HG03571 (cell line): ENCODE data around the gene COMMD8.
"Not testable (repeated sequence)": the region's sequence is repeated elsewhere in the genome, so short reads cannot be mapped to it uniquely, and the experiment has no call there.

Source experiments
- ATAC-seq: cut with Tn5 transposase; IDR thresholded peaks from one replicate; pipeline ENCODE4 v1.9.1; 2021; ENCODE audit not compliant: unreplicated experiment

The COMMD8 gene

DNA sequence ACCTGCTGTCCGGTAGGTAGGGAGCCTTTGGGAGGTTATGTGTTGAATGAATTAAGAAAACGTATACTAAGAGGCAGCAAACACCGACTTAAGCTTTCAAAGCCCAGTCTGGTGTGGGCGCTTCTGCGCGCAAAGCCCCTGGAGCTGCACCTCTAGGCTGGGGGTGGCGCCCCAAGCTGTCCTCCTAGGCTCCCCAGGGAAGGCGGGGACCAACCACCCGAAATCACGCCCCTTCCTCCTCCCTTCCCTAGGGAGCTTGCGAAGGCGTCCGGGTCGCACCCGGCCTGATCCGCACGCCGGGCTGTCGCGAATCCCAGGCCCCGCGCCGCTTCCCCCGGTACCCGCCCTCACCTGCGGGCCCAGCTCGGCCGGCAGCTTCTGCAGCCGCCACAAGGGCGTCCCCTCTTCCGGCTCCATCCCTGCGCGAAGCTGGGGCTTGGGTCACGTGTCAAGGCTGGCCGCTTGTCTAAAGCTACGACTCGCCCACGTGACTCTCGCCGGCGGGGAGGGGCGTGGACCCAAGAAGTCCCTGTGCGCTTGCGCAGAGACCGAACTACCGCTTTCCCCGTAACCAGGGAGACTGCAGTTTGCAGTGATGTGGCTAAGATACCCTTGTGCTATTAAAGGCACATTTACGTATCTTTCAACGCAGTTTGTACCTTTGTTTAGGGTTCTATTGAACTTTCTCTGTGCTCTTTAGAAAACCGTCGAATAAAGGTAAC is at the start of gene COMMD8:
Gene COMMD8, minus strand, starts transcription at position 468 of the 722 bp plus-strand sequence. Its CDS starts 51 bp downstream, at position 417.
- ATAC-seq: peak; percentile 89

DNA sequence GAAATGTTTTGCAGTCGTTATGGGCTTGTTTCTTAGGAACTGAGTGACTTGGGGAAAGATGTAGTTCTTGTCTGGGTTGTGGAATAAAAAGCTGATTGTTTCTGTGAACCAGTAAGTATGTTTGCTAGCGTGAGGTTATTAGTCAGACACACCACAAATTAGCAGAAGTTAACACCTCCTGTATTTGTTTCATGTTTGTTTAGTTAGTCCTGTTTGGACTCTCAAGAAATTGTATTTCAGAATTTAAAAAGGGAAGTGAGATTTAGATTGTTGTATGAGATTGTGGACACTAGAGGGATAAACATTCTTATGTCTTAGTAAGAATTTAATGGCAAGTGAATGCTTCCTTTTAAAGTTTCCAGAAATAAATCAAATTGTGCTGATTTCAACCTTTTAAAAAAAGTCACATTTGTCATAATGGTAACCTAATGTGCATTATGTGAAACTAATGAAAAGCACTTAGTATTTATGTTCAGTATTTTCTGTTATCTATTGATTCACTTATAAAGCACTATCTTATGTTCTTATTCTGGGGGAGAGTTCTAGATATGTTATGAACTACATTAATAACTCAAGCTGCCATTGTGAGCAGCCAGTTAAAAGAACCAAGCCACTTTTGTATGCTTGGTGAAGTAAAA is 47.1 kb upstream of the COMMD8 start:
- ATAC-seq: peak; percentile 98

DNA sequence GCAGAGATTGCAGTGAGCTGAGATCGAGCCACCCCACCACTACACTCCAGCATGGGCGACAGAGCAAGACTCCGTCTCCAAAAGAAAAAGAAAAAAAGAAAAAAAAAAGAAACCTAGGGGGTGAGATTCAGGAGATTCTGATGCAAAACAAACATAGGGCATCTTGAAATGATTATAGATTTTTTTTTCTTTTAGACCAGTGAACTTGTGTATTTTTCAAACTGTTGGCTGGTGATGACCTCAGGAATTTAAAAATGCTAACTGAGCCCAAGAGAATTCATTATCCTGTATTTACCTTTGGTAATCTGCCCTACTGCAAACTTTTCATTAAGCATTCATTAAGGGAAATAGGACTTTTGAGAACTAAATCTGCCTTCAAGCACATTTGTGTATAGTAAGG is 42.2 kb upstream of the COMMD8 start:
- no peak for ATAC-seq

DNA sequence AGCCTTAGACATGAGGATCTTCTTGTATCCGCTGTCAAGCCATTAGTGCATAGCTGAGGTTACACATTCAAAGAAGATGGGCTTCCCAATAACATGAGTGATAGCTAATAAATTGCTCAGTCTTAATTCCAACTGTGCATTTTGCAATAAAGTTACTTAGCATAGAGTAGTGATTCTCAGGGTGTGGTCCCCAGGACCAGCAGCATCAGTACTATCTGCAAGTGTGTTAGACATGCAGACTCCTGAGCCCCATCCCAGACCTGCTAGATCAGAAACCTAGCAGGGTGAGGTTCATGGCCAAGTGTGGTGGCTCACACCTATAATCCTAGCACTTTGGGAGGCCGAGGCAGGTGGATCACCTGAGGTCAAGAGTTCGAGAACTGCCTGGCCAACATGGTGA is 41.6 kb upstream of the COMMD8 start:
- no peak for ATAC-seq

DNA sequence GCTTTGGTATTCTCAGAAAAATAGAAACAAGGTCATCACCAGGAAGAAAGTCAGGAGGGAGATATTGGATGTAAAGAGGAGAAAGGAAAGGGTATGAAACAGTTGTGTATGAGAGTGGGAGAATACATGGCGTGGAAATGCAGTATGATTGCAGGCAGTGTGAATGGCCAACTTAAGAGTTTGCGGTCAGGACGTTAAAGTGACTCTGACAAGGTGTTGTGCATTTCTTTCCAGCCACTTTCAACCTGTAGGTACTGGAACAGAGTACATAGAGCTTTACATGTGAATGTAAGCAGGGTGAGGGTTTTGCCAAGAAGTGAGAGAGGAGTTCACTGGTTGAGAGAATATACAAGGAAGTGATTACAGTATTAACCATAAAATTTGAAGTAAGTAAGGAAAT is 37.3 kb upstream of the COMMD8 start:
- no peak for ATAC-seq

DNA sequence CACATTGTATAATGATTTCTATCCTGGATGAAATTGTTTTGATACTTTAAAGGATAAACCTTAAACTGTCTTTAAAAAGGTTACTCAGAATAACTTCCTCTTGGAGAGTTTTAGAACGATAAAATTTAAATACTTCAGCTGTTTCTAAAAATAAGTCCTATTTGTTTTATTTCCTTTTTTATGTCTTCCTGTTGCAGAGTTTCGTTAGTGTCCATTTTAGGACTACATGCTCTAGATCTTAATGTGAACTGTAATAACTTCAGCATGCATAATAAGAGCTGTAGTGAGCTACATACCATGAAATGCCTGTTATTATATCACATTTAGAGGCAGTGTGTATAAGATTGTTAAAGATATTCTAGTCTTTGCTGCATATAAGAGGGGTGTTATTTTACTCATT is 36.2 kb upstream of the COMMD8 start:
- ATAC-seq: peak; percentile 49

DNA sequence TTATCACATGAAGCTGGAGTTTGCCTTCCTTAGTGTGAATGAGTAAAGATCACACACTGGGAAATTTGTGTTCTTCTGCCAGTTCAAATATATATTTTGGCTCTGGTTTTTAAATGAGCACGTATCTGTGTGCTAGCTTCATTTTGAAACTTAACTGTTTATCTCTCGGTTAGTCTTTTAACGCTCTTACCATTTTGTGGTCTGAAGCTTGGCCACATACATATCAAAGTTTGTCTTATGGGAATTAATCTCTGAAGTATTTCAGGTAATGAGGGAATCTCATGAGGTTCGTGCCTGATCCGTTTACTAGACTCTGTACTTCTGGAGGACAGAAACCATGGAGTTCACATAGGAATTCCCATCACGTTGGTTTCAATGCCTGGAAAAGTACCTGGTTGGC is 35.4 kb upstream of the COMMD8 start:
- ATAC-seq: no peak

DNA sequence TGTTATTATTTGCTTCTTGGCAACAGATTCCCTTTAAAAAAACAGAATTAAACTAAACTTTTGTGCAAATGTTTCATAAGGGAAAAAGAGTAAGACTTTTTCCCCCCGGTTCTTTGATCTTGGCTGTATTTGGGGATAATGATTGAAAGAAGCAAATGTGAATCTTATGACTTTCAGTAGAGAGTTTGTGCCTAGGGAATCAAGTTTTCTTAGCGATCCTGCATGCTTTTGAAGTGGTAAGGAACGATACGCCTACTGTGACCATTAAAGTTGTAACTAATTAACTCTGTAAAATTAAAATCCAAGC is 30.6 kb upstream of the COMMD8 start:
- ATAC-seq: no peak

DNA sequence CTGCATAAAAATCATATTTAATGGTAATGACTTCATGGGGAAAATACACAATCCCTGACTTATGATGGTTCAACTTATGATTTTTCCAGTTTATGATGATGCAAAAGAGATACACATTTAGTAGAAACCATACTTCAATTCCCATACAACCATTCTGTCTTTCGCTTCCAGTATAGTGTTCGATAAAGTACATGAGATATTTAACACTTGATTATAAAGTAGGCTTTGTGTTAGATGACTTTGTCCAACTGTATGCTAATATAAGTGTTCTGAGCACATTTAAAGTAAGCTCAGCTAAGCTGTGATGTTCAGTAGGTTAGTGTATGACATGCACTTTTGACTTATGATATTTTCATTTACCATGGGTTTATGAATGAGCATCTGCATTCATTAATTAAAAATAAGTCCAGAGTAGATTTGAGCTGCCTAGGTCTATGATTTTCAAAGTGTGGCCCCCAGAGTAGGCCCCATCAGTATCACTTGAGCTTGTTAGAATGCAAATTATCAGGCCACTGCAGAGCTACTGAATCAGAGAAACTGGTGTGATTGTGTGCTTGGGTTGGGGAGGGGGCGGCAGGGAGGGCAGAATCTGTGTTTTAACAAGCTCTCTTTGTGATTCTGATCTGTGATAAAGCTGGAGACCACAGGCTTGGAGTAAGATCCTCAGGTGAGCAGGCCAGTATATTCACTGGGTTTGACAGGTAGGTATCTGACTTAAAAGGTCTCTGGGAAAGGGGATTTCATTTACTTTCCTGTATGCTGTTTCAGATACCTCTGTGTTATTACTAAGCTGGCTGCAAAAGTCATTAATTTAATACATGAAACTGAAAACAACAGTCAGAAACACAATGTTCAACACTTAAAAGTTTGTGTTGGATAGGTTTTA is 30.0 kb upstream of the COMMD8 start:
- ATAC-seq: peak; percentile 40

DNA sequence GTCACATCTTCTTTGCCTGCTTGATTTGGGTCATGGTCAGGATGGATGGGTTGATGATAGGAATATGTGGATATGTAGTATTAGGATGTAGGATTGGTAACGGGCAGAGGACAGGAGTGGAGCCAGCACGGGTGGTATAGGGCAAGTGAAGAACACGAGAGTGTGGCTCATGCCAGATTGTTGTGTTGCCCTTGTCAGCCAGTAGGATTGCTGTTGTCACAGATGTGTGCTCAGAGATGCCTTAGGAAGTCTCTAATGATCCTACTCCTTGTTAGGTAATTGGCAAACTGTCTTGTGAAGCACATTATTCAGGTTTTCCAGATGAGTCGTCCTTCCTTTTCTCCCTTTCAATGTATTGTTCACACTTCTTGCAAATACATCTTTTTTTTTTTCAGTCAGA is 27.0 kb upstream of the COMMD8 start:
- ATAC-seq: peak; percentile 54

DNA sequence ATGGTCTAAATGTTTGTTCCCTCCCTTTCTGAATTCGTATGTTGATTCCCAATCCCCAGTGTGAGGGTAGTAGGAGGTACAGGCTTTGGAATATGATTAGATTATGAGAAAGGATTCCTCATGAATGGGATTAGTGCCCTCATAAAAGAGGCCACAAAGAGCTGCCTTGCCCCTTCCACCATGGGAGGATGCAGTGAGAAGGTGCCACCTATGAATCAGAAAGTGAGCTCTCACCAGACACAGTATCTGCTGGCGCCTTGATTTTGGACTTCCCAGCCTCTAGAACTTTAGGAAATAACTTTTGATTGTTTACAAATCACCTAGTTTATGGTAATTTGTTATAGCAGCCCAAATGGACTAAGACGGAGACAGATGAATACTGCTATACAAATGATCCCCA is 25.2 kb upstream of the COMMD8 start:
- ATAC-seq: no peak

DNA sequence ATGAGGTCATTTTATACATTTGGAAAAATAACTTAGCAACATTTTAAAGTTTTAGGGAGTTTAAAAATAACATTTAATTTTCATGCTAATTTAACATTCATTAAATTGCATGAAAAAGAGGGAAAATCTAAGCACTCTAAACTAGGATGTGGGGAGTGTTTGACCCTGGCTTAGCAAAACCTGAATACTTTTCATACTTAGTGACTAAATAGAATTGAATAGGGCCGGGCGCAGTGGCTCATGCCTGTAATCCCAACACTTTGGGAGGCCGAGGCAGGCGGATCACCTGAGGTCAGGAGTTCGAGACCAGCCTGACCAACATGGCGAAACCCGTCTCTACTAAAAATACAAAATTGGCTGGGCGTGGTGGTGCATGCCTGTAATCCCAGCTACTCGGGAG is 23.2 kb upstream of the COMMD8 start:
- ATAC-seq: not testable (repeated sequence)

DNA sequence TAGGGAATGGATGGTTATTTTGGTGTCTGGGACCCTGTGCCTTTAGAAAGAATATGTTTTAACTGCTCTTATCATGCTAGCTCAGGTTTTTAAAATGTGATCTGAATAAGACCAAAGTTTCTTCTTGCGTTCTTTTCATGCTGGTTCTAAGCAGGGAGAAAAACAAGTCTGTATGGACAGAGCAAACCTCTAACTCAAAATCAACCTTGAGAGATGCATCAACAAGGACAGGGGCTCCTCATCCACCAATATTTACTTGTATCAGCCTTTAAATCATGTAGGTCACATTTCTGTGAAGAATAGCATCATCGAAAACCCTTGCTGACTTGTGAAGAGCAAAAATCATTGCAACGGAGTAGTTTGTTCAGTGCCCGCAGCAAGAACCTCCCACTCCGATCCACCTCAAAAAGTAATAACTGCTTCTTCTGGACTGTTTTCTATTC is 22.8 kb upstream of the COMMD8 start:
- ATAC-seq: no peak

DNA sequence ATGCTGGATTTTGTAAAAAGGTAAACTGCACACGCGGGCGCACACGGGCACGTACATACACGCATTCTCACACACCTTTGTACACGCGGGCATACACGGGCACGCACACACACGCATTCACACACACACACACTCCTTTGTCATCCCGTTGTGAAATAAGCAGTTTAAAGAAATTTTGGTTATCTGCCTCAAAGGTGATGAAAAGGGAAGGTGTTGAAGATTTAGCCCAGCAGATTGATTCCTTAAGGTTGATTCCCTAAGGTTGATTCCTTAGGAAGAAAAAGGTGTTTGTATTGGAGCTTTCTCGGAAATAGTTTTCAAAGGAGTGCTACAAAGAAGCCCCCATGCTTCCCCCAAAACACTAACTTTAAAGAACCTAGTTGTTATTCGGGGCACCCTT is 22.3 kb upstream of the COMMD8 start:
- ATAC-seq: no peak

DNA sequence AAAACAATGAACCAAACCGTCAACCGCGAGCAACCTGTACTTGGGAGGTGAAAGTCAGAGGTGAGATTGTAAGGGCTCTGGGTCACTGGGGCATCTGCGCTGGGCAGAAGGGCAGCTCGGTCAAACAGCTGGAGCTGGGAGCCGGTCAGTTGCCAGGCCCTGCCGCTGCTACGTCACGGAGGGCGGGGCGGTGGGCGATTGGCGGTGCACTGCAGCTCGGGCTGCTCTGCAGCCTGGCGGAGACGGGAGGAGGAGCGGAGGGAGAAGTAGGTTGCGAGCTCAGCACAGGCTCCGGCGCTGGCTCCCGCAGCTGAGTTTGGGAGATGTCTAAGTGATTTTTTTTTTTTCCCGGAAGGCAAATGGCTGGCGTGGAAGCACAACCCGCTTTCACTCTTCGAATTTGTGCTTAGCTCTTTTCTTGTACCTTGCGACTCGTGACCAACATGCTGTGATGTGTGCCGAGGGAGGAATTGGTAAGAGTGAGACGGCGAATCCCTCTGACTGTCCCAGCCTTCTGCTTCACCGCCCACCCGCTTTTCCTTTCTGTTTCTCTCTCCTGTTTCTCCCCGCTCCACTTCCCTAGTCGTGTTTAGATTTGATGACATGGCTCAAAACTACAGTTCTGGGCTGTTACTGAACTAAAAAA is 21.7 kb upstream of the COMMD8 start, which contains the start of gene ATP10D:
Gene ATP10D, plus strand, starts transcription at position 229 of the 646 bp plus-strand sequence. CDS start 27,266 bp downstream, outside the sequence.
- ATAC-seq: peak; percentile 95

DNA sequence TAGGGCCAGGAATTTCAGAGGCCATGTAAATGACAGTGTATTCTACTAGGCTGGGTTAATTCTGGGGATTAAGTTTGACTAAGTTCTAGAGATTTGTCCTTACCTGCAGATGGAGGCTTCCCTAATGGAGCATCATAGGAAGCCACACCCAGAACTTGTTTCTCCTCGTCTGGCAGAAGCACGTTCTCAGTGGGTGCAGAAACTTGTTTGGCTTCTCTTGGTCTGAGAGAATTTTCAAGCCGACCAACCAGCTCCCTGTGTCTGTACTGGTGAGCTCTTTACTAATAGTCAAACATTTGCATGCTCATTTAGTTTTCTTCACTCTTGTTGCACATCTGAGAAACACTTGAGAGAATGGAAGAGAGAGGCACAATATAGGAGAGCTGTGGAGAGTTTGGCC is 20.7 kb upstream of the COMMD8 start:
- ATAC-seq: no peak

DNA sequence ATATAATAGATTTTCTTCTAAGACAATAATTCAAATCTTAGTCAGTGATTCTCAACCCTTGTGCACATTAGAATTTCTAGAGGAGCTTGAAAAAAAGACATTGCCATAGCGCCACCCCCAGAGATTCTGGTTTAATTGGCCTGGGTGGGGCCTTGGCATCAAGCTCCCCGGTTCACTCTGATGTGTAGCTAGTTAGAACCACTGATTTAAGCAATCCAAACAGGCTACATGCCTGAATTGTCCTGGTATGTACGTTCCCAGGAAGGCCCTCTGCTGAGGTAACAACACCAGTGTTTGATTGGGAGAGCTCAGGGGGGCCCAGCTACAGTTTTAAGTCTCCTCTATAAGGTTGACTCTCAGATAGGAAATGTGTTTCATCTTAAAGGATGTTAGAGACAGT is 20.2 kb upstream of the COMMD8 start:
- no peak for ATAC-seq

DNA sequence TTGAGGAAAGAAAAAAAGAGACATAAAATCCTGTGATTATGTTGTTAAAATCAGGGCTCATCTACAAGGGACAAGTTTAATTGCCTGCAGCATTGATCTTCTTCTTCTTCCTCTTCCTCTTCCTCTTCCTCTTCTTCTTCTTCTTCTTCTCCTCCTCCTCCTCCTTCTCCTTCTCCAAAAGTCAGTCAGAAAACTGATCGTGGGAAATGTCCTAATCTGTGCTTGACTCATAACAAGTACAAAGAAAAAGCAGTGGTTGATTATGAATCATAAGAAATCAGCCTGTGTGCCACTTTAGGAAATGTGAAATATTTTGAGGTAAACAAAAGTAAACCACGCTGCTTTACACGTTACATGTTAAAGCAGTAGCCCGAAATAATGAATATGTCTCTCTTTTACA is 18.8 kb upstream of the COMMD8 start:
- no peak for ATAC-seq

DNA sequence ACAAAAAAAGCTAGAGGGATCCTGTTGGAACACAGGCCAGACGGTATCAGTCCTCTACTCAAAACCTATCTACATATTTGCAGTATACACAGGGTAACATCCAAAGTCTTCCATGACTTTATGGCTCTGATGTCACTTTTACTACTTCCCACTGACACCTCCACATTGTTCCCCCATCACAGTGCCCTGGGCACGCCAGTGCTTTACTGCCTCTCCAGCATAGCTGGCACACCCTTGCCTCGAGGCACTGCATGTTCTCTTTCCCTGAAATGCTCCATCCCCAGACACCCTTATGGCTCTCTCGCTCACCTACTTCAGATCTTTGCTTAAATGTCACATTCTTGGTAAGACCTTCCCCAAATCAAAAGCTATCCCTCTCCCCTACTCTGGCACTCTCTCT is 15.3 kb upstream of the COMMD8 start:
- ATAC-seq: no peak

DNA sequence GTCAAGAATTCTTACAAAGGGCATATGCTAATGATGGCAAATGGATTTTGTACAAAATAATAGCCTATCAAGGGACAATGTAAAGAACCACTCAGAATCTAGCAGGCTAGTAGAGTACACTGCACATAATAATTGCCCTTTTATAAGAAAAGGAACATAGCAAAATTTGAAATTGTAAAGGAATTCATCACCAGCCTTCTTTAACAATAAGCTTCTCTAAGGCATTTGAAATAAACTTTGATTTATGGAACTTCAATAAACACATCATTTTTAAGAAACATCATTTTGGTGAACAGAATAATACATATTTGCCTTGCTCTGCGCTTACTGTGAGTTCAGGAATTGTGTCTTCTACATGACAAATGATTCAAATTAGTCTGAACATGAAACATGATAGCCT is 11.9 kb upstream of the COMMD8 start:
- no peak for ATAC-seq

DNA sequence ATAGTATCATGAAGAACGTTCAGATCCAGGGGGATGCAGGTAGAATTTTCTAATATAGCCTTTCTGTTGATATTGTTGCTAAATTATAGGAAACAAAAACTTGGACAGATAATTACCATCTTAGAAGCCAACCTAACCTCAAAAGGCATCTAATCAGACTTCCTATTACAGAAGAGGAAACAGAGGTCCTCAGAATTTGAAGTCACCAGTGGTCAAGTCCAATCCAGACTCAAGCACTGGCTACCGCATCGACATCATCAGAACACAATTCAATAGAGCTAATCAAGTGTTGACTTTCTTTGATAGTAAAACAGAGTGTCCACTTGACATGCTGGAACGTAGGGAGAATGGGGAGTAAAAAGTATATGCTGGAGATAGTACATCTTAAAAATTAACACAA is 11.3 kb upstream of the COMMD8 start:
- ATAC-seq: no peak
